Esophagus muscularis mucosa (tissue), 4 donors: ENCODE measurements around the gene HNRNPU.

ENCODE experiments used
- CTCF ChIP-seq, 3 experiments: fragments of 200-600 bp in 2 of 3; fragments of 450-650 bp in 1 of 3; sonication (generic) in 2 of 3; IDR thresholded peaks; one replicate each; pipeline ENCODE4 v1.5.1; 2017 to 2019; ENCODE audit warnings: antibody characterized with exemption in 3 of 3, mild to moderate bottlenecking in 2 of 3, moderate library complexity in 1 of 3
- EP300 ChIP-seq: sonication (generic); formaldehyde crosslinking; IDR thresholded peaks from one replicate; pipeline ENCODE4 v1.6.1; 2017; ENCODE audit warnings: antibody characterized with exemption
- POLR2A ChIP-seq: fragments of 450-650 bp; IDR thresholded peaks from one replicate; pipeline ENCODE4 v1.6.1; 2017; ENCODE audit warnings: antibody characterized with exemption, moderate library complexity, mild to moderate bottlenecking, low read depth
- POLR2AphosphoS5 ChIP-seq, 2 donors: sonication (generic); formaldehyde crosslinking; IDR thresholded peaks; one replicate each; pipeline ENCODE4 v1.6.1; 2017; ENCODE audit warnings: antibody characterized with exemption in 2 of 2

GRCh38 chr1:244810221-244810620 is 54.1 kb downstream of the HNRNPU start:
- TF ChIP-seq EP300 (no peak), CTCF (IDR thresholded peaks at IDR 0.05) (no peak), POLR2A (no peak), POLR2AphosphoS5 (IDR thresholded peaks at IDR 0.05) (no peak)
